Measurements from ENCODE around the gene MAD2L1.

The MAD2L1 gene

DNA sequence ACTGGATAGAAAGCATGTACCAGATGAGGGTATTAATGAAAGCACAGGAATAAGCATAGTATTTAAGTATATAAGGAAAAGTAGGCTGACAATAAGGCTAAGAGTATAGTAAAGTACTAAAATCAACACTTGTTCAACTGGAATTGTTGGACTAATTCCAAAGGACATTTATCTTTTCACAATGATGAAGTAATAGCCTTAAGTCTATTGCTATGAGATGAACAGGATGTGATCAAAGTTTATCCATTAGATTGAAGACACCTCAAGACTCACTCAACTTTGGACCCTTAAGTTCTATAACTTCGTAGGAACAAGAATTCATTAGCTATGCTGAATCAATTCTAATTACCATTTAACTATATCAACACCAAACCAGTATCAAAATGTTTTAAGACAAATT, 7.6 kb downstream of the MAD2L1 start:
- TF ChIP-seq, protein P1, sequence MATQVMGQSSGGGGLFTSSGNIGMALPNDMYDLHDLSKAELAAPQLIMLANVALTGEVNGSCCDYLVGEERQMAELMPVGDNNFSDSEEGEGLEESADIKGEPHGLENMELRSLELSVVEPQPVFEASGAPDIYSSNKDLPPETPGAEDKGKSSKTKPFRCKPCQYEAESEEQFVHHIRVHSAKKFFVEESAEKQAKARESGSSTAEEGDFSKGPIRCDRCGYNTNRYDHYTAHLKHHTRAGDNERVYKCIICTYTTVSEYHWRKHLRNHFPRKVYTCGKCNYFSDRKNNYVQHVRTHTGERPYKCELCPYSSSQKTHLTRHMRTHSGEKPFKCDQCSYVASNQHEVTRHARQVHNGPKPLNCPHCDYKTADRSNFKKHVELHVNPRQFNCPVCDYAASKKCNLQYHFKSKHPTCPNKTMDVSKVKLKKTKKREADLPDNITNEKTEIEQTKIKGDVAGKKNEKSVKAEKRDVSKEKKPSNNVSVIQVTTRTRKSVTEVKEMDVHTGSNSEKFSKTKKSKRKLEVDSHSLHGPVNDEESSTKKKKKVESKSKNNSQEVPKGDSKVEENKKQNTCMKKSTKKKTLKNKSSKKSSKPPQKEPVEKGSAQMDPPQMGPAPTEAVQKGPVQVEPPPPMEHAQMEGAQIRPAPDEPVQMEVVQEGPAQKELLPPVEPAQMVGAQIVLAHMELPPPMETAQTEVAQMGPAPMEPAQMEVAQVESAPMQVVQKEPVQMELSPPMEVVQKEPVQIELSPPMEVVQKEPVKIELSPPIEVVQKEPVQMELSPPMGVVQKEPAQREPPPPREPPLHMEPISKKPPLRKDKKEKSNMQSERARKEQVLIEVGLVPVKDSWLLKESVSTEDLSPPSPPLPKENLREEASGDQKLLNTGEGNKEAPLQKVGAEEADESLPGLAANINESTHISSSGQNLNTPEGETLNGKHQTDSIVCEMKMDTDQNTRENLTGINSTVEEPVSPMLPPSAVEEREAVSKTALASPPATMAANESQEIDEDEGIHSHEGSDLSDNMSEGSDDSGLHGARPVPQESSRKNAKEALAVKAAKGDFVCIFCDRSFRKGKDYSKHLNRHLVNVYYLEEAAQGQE (IDR thresholded peaks at IDR 0.05; ENCODE audit: low read depth) = no peak
- TF ChIP-seq CREB1 (IDR thresholded peaks at IDR 0.05; ENCODE audit: low read depth) = no peak

DNA sequence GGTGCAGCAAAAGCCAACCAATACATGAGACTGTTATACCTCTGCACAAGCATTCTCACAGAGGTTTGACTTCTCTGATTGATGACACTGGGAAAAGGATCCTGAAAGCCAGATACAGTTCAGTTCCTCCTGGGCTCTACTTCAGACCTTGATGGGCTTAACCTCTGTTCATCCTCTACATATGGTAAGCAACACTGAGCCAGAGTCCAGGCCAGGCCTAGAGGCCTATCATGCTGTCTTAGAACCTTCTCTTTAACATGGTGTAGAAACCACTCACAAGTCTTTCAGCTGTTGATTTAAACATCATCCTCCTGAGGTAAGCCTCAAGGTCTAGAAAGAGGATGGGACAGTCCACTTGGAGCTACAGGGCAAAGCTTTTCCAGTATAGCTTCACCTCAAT, 9.2 kb downstream of the MAD2L1 start:
- TF ChIP-seq TCF12 (IDR thresholded peaks at IDR 0.05; ENCODE audit: low read depth) = no peak
- TF ChIP-seq, protein P2, sequence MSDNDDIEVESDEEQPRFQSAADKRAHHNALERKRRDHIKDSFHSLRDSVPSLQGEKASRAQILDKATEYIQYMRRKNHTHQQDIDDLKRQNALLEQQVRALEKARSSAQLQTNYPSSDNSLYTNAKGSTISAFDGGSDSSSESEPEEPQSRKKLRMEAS (IDR thresholded peaks at IDR 0.05) = no peak
- no peak for TF ChIP-seq RAD21 (IDR thresholded peaks at IDR 0.05; ENCODE audit: low read depth)
- TF ChIP-seq, protein P1 (IDR thresholded peaks at IDR 0.05; ENCODE audit: low read depth) = no peak
- no peak for TF ChIP-seq EGR1 (IDR thresholded peaks at IDR 0.05)
- no peak for TF ChIP-seq TAF1 (IDR thresholded peaks at IDR 0.05; ENCODE audit: low read depth)
- TF ChIP-seq FOXM1 (IDR thresholded peaks at IDR 0.05; ENCODE audit: borderline replicate concordance, low read depth) = no peak

DNA sequence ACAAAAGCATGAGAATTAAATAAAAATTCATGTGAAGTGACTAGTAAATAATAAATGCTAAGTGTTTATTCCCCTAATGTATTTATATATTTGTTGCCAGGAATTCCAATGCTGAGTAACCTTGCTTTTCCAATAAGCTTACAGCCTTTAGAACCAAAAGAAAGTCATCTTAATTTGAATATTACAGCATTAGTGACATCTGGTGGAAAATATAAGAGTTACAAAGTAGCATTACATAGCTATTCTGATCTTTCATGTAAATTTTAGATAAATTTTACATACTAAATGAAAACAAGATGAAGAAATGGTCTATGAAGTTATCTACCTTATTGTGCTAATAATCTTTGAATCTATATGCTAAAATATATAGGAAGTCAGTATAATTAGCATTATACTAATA, 10.4 kb downstream of the MAD2L1 start:
- TF ChIP-seq EP300 (IDR thresholded peaks at IDR 0.05; ENCODE audit: borderline replicate concordance) (no peak), TCF12 (IDR thresholded peaks at IDR 0.05; ENCODE audit: low read depth) (no peak), RAD21 (IDR thresholded peaks at IDR 0.05; ENCODE audit: low read depth) (no peak), ZBTB7A (IDR thresholded peaks at IDR 0.05; ENCODE audit: low read depth) (no peak), EGR1 (IDR thresholded peaks at IDR 0.05) (no peak)
- TF ChIP-seq, protein P2 (IDR thresholded peaks at IDR 0.05) = no peak

DNA sequence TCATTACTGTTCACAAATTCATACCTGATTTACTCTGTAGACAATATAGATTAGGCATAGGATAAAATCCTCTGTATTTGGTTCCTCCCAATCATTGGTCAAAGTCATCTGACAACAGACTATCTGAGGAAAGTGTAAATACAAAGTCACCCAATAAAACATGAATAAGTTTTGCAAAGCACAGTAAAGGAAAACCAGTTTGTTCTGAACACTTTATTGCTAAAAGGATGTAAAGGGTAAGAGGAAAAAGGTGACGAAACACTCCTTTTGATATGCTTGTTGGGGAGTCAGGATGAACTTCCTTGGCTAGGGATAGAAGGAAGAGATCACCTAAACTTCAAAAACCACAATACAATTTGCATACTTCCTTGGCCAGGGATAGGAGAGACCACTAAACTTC, 10.9 kb downstream of the MAD2L1 start:
- no peak for TF ChIP-seq CEBPB (IDR thresholded peaks at IDR 0.05)

DNA sequence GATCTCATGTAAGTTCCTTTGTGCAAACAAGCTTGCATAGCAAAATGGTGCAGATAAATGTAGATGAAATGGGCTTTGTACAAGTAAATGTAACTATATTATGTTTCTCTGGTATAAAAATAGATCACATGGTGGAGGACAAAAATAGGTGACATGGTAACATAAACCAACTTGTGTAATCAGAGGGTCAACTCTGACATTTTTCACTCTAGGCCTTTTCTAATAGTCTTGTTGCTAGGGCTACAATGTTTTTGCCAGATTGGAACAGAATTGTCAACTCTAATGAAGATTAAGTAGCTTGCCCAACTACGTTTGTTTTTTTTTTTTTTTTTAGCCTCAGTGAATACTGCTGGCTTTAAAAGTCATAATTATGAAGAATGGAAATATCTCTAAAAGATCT, 11.5 kb downstream of the MAD2L1 start:
- no peak for TF ChIP-seq YY1 (IDR thresholded peaks at IDR 0.05; ENCODE audit: low read depth)
- TF ChIP-seq EP300 (IDR thresholded peaks at IDR 0.05; ENCODE audit: borderline replicate concordance) = no peak
- no peak for TF ChIP-seq CREB1 (IDR thresholded peaks at IDR 0.05; ENCODE audit: low read depth)
- TF ChIP-seq TAF1 (IDR thresholded peaks at IDR 0.05; ENCODE audit: low read depth) = no peak
- TF ChIP-seq ZBTB7A (IDR thresholded peaks at IDR 0.05; ENCODE audit: low read depth) = no peak
- no peak for TF ChIP-seq FOXM1 (IDR thresholded peaks at IDR 0.05; ENCODE audit: borderline replicate concordance, low read depth)
- TF ChIP-seq NFIC (IDR thresholded peaks at IDR 0.05) = no peak
- TF ChIP-seq, protein P1 (IDR thresholded peaks at IDR 0.05; ENCODE audit: low read depth) = no peak
- TF ChIP-seq CEBPB (IDR thresholded peaks at IDR 0.05) = no peak
- TF ChIP-seq TEAD4 (IDR thresholded peaks at IDR 0.05) = no peak
- no peak for TF ChIP-seq RAD21 (IDR thresholded peaks at IDR 0.05; ENCODE audit: low read depth)
- TF ChIP-seq, protein P3, sequence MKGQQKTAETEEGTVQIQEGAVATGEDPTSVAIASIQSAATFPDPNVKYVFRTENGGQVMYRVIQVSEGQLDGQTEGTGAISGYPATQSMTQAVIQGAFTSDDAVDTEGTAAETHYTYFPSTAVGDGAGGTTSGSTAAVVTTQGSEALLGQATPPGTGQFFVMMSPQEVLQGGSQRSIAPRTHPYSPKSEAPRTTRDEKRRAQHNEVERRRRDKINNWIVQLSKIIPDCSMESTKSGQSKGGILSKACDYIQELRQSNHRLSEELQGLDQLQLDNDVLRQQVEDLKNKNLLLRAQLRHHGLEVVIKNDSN (IDR thresholded peaks at IDR 0.05) = no peak
- TF ChIP-seq, protein P2 (IDR thresholded peaks at IDR 0.05) = no peak
- no peak for TF ChIP-seq EGR1 (IDR thresholded peaks at IDR 0.05)
- no peak for TF ChIP-seq TCF12 (IDR thresholded peaks at IDR 0.05; ENCODE audit: low read depth)

DNA sequence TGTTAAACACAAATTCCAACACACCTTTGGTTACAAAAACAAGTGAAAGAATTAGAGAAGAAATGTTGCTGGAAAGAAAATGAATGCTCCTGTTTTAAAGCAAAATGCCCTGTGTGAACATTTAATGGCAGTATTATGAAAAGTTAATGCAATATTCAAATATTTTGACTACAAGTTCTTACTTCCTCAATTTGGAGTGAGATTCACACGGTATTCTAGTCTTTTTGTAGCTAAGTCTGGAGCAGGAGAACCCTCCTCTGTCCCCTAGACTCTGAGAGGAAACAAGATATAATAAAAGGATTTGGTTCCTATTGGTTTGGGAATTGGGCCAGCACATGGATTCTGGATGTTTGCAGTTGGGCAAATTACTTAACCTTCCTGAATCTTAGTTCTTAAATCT, 12.7 kb downstream of the MAD2L1 start:
- TF ChIP-seq YY1 (IDR thresholded peaks at IDR 0.05; ENCODE audit: low read depth) (no peak), EP300 (IDR thresholded peaks at IDR 0.05; ENCODE audit: borderline replicate concordance) (no peak), TCF12 (IDR thresholded peaks at IDR 0.05; ENCODE audit: low read depth) (no peak), CREB1 (IDR thresholded peaks at IDR 0.05; ENCODE audit: low read depth) (no peak), ZBTB7A (IDR thresholded peaks at IDR 0.05; ENCODE audit: low read depth) (no peak), TAF1 (IDR thresholded peaks at IDR 0.05; ENCODE audit: low read depth) (no peak), RAD21 (IDR thresholded peaks at IDR 0.05; ENCODE audit: low read depth) (no peak), CEBPB (IDR thresholded peaks at IDR 0.05) (no peak), TEAD4 (IDR thresholded peaks at IDR 0.05) (no peak), EGR1 (IDR thresholded peaks at IDR 0.05) (no peak), FOXM1 (IDR thresholded peaks at IDR 0.05; ENCODE audit: borderline replicate concordance, low read depth) (no peak), NFIC (IDR thresholded peaks at IDR 0.05) (no peak)
- TF ChIP-seq, protein P3 (IDR thresholded peaks at IDR 0.05) = no peak
- TF ChIP-seq, protein P1 (IDR thresholded peaks at IDR 0.05; ENCODE audit: low read depth) = no peak
- TF ChIP-seq, protein P2 (IDR thresholded peaks at IDR 0.05) = no peak
